Measurements from ENCODE around the gene GNS.
"Not testable (repeated sequence)": the region's sequence is repeated elsewhere in the genome, so short reads cannot be mapped to it uniquely, and the experiment has no call there.

Gene GNS

GRCh38 chr12:64694130-64695040 is 64.8 kb downstream of the GNS start:
- no peak for DNase-seq

GRCh38 chr12:64691795-64692583 is 67.2 kb downstream of the GNS start:
- no peak for DNase-seq

DNA sequence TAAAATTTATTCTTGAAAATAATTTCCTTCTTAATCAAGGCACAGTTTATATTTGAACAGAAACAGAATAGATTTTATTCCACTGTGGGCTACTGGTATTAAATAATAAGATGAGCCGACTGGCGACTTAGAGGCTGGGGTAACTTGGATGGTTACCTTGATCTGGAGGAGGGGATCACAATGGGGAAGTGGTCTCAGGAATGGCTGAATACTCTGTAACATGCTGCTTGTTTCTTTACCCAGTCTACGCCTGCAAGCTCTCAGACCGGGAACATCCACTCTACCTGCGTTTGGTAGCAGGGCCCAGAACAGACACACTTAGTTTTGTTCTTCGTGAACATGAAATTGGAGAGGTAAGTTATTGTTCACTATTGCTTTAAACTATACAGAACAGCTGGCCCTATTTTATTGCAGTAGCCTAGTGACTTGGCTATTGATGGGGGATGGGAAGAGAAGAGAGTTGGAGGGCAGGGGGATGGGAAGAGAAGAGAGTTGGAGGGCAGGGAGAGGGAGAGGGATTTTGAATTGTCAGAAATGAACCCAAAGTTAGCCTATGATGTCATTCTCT is 67.9 kb downstream of the GNS start:
- DNase-seq: no peak

- not testable (repeated sequence) for DNase-seq
These were observed 69.0 kb downstream of the GNS start for GRCh38 chr12:64690236-64690635.

DNA sequence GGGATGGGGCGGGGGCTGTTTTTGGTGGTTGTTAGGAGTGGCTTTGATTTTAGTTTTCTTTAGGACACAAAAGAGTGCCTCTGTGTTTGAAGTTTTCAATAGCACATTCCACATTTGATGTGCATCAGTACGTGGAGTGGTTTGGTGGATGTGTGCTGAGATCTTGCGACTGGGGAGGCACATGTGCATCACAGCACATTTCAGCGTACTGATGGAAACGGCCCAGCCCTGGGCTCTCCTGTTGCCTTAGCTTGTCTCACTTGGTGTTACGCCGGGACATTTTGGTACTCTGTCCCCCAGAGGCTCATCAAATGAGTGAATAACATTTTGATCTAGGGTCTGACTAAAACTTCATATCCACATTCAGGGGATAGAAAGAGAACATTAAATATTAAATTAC is 70.5 kb downstream of the GNS start:
- DNase-seq: no peak

- DNase-seq: no peak
These were observed 71.0 kb downstream of the GNS start for GRCh38 chr12:64688219-64688618.

DNA sequence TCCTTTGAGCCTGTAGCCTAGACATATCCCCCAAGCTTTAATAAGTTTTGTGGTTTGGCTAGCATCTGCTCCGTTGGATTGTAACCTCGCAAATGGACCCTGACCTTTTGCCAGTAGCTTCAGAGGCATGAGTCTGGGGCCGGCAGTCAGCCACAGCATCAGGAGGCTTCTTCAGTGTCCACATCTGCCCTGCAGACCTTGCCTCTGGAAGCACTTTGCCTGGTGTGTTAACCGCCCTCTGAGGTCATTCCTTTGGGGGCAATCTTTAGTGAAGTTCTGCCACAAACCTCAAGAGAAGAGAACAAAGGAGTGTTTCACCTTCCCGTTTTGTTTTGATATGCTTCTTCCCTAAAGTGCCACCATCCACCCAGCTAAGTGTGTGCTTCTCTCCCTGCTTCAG is 71.4 kb downstream of the GNS start:
- DNase-seq: no peak

DNA sequence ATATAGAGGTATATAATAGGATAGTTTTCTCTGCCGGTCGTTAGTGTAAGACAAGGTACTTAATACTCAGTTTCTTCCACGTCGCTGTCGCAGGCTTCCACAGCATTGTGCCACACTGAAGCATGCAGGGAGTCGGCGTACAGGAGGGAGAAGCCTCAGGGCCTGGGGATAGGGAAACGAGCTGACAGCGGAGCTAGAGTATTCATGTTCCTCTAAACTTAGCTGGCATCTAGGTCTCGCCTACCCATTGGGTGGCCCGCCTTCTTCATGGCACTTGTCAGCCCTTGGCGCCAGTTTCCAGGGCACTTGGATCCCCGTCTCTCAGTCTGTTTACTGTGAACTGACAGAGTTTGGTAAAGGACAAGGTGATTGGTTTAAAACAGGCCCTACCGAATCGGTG is 73.6 kb downstream of the GNS start:
- no peak for DNase-seq

DNA sequence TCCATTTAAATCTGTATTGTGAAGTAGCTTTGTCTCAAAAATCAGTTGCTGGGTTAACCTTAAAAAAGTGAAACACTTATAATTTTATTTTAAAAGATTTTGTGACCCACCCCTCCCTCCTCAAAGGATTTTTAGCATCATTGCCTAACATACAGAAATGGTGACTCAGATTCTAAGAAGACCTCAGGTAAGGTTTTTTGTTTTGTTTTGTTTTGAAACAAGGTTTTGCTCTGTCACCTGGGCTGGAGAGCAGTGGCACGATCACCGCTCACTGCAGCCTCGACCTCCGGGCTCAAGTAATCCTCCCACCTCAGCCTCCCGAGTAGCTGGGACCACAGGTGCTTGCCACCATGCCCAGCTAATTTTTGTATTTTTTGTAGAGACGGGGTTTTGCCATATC is 74.2 kb downstream of the GNS start:
- DNase-seq: no peak

DNA sequence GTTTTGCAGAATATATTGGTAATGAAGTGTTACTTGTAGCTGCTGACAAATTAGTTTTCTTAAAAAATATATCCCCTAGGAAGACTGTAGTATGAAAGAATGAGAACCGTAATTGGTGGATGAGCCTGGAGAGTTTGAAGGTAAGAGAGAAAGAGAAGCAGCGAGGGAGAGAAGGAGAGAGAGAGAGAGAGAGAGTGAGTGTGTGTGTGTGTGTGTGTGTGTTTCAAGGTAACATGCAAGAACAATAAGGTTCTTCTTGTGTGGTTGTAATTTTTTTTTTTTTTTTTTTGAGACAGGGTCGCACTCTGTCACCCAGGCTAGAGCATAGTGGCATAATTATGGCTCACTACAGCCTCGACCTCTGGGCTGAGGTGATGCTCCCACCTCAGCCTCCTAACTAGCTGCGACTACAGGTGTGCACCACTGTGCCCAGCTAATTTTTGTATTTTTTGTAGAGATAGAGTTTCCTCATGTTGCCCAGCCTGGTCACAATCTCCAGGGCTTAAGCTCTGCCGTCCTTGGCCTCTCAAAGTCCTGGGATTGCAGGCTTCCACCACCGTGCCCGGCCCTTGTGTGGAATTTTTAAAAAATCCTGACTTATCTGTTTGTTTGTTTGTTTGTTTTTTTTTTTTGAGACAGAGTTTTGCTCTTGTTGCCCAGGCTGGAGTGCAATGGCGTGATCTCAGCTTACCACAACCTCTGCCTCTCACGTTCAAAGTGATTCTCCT is 75.2 kb downstream of the GNS start:
- no peak for DNase-seq

DNA sequence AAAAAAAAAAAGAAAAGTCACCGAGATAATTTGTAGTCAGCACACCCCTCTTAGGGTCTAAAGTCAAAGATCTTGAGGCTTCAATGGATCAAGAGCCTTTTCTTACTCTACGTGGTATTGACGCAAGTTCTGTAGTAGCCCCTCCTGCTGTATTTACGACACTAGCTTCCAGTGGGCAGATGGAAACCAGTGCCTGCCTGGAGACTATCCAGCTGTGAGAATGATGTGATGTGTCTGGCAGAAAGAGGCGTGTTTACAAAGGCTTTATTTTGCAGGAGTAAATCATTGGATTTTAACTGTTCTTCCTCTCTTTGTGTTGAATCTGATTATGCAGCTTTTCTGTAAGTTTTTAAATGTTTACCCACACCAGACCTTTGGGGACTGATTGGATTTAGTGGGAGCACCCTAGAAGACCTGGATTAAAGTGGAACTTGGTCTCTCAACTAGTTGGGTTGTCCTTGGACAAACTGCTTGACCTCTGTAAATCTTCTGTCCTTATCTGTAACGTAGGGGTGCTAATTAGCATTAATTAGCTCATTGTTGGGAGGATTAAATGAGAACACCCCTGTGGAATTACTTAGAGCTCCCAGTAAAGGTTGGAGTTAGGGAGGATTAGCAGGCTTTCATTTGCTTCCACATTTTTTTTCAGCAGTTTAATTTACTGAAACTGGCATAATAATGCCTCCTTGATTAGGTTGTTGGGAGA is 76.5 kb downstream of the GNS start:
- no peak for DNase-seq

GRCh38 chr12:64681200-64682052 is 77.8 kb downstream of the GNS start:
- no peak for DNase-seq

DNA sequence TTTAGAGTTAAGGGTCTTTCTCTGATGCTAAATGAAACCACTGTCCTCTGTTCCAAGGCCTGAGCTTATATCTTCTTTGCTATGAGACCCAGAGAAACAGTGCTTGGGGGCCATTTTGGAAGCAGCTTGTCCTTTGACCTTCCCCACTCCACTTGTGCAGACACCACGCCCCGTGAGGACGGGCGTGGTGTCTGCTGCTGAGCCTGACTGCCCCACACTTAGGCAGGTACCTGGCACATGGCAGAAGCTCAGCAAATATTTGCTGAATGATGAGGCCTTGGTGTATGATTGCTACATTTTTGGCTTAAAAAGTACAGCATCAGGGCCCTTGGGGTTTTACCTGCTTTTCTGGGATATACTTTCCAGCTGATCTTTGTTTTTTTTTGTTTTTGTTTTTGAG is 79.0 kb downstream of the GNS start:
- no peak for DNase-seq

DNA sequence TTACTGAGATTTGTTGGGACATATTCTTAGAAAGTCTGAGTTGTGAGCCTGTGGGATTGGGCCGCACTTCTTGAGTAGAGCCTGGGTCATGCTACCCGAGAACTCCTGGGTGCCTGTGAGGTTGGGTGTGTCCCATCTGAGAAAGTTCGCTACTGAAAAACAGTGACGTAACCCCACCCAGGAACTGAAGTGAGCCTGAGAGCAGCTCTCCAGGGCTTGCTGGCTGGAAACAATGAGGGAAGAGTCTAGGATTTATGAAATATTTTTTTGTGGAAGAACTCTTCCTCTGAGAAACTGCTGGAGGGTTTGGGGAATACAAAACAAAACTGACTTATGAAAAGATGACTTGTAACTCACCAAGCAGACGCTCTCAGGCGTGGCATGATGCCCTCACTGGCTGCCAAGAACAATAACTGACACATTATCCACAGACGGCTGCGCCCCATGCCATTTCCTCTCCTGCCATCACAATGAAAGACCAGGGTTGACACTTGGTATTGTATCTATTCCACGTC is 79.7 kb downstream of the GNS start:
- DNase-seq: no peak

DNA sequence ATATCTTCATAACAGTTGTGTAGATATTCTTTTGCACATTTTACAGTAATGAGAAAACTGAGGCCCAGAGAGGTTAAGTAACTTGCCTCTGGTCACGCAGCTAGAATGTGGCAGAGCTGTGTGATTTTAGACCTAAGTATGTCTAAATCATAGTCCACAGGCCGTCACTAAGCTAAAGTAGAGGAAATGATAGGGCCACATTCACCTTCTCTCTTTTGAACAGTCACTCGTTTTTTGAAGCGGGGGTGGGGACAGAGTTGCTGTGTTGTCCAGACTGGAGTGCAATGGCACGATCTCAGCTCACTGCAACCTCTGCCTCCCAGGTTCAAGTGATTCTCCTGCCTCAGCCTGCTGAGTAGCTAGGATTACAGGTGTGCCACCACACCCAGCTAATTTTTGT is 80.4 kb downstream of the GNS start:
- no peak for DNase-seq

- DNase-seq: no peak
These were observed 81.0 kb downstream of the GNS start for GRCh38 chr12:64678248-64678647.

GRCh38 chr12:64675795-64676194 is 83.4 kb downstream of the GNS start:
- DNase-seq: no peak

- no peak for DNase-seq
These were observed 84.8 kb downstream of the GNS start for GRCh38 chr12:64674367-64674922.

DNA sequence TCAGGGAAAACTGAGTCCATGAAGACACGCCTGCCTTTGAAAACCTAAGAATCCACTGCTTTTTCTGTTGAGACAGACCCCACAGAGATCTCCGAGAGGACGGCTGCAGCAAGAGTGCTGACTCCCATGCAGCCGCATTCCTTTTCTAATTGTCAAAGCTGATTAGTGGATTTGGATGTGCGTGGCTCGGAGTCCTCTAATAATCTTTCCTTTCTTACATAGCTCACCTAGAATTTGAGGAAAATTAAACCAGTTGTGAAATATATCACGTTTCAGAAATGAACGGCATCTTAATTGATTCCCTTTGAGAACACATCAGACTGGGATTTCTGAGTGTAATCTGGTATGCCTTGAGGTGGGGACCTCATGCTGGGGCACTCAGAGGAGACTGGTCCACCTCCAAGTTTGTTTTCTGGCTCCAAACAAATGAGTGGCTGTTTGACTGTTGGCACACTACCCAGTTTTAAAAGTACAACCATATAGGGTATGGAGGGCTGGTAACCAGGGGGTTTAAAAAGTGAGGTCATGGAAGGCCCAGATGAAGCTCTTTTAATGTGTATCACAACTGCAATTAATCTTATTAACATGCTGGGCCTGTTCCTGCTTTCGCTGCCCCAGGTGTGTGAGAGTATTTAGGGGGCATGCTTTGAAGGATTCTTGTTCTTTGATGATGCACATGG is 85.6 kb downstream of the GNS start:
- no peak for DNase-seq

GRCh38 chr12:64672925-64673409 is 86.2 kb downstream of the GNS start:
- no peak for DNase-seq
